Neutrophil (primary cell): Measurements from ENCODE around the gene DMD.

ENCODE experiments used
- H3K27ac ChIP-seq: fragments of 200-600 bp; sonication (generic); 2 replicates; pipeline ENCODE4 v1.5.1; 2016; ENCODE audit warnings: mild to moderate bottlenecking, moderate library complexity
- H3K27me3 ChIP-seq: fragments of 200-600 bp; sonication (generic); 2 replicates; pipeline ENCODE4 v1.6.0; 2016; ENCODE audit warnings: mild to moderate bottlenecking
- H3K36me3 ChIP-seq: fragments of 200-600 bp; sonication (generic); 2 replicates; pipeline ENCODE4 v1.5.1; 2017
- H3K4me1 ChIP-seq, 2 experiments: fragments of 200-600 bp in 1 of 2; sonication (generic) in 1 of 2; 1 replicate in 1 of 2; 2 replicates in 1 of 2; pipeline versions ENCODE4 v1.5.1 to v1.6.1; 2013 to 2016; ENCODE audit warnings: low read depth in 1 of 2, low read length in 1 of 2, mild to moderate bottlenecking in 1 of 2, moderate library complexity in 1 of 2; ENCODE audit not compliant: control insufficient read depth in 1 of 2, insufficient read depth in 1 of 2
- H3K4me3 ChIP-seq, 2 experiments: fragments of 200-600 bp in 1 of 2; sonication (generic) in 1 of 2; 1 replicate in 1 of 2; 2 replicates in 1 of 2; pipeline ENCODE4 v1.5.1; 2013 to 2016; ENCODE audit warnings: low read depth in 1 of 2, low read length in 1 of 2, mild to moderate bottlenecking in 1 of 2, moderate library complexity in 1 of 2
- H3K9me3 ChIP-seq: fragments of 200-600 bp; sonication (generic); 2 replicates; pipeline ENCODE4 v1.5.1; 2016
- CTCF ChIP-seq: fragments of 200-600 bp; sonication (generic); IDR thresholded peaks from 2 replicates; pipeline ENCODE4 v1.5.1; 2016; ENCODE audit warnings: antibody characterized with exemption

DMD gene

GRCh38 chrX:31199056-31199839, 2012.1 kb downstream of the DMD start:
- Histone ChIP-seq H3K36me3 (no peaks in the 10 kb centered on the region), H3K9me3 (no peaks in the 10 kb centered on the region), H3K4me3 (no peak overlapping the region), H3K27ac (no peak overlapping the region), H3K27me3 (no peaks in the 10 kb centered on the region), H3K4me1 (no peaks in the 10 kb centered on the region)
- no peak for TF ChIP-seq CTCF

- H3K27me3 ChIP-seq, result no peaks in the 10 kb centered on the region
- no peak for TF ChIP-seq CTCF
Measured at GRCh38 chrX:31190221-31190975, 2021.0 kb downstream of the DMD start.

GRCh38 chrX:31186693-31187338, 2024.5 kb downstream of the DMD start:
- Histone ChIP-seq H3K4me1 (no peaks in the 10 kb centered on the region), H3K36me3 (no peaks in the 10 kb centered on the region), H3K9me3 (no peaks in the 10 kb centered on the region), H3K4me3 (no peak overlapping the region), H3K27me3 (no peaks in the 10 kb centered on the region), H3K27ac (no peak overlapping the region)
- no peak for TF ChIP-seq CTCF

More at GRCh38 chrX:31190221-31190975, 2021.0 kb downstream of the DMD start:
- no peak overlapping the region for H3K27ac ChIP-seq
- no peaks in the 10 kb centered on the region for H3K9me3 ChIP-seq
- H3K36me3 ChIP-seq, result no peaks in the 10 kb centered on the region
- no peaks in the 10 kb centered on the region for H3K4me1 ChIP-seq
- no peak overlapping the region for H3K4me3 ChIP-seq

GRCh38 chrX:31185884-31186283, 2025.5 kb downstream of the DMD start:
- no peaks in the 10 kb centered on the region for H3K36me3 ChIP-seq
- no peak for TF ChIP-seq CTCF
- H3K4me1 ChIP-seq, result no peaks in the 10 kb centered on the region
- no peak overlapping the region for H3K4me3 ChIP-seq
- H3K27me3 ChIP-seq, result no peaks in the 10 kb centered on the region
- no peak overlapping the region for H3K27ac ChIP-seq
- H3K9me3 ChIP-seq, result no peaks in the 10 kb centered on the region

- H3K36me3 ChIP-seq, result no peaks in the 10 kb centered on the region
- TF ChIP-seq CTCF, result no peak
- no peak overlapping the region for H3K4me3 ChIP-seq
- H3K4me1 ChIP-seq, result no peaks in the 10 kb centered on the region
- H3K9me3 ChIP-seq, result no peaks in the 10 kb centered on the region
- no peak overlapping the region for H3K27ac ChIP-seq
- no peaks in the 10 kb centered on the region for H3K27me3 ChIP-seq
Measured at GRCh38 chrX:31181377-31182000, 2029.9 kb downstream of the DMD start.
